GM12878 (cell line): ENCODE results near the gene PRR18. TPM values are rescaled to one million over a fixed set of nuclear protein-coding genes. Genes with fewer than 3 reads are reported as not detected.
A peak's percentile ranks its signal among the peaks of the same experiment; 100 is the strongest.

Experiments used
- ATAC-seq: fragments of 200-7000 bp; cut with Tn5 transposase; 3 replicates; pipeline ENCODE4 v1.9.1; 2020; ENCODE audit warnings: mild to moderate bottlenecking, moderate library complexity
- BruUV-seq: library from RNA; stranded (reverse); fragments of 400-500 nt; replicated peaks from 2 replicates; lab custom pipeline; 2021; lab: Mats Ljungman, UMichigan
- CTCF ChIA-PET: fragments of 300-600 bp; sonication (Branson Sonifier 250); formaldehyde crosslinking; extraction: SDS; loops from one replicate; lab custom pipeline; 2021; ENCODE audit warnings: inconsistent platforms; lab: Yijun Ruan, JAX
- POLR2A ChIA-PET: fragments of 350-600 bp; formaldehyde crosslinking; extraction: SDS; loops from one replicate; lab custom pipeline; 2021; ENCODE audit warnings: inconsistent platforms; lab: Charles Lee
- RAD21 ChIA-PET: fragments of 300-600 bp; sonication (Branson Sonifier 250); formaldehyde crosslinking; loops from one replicate; lab custom pipeline; 2023; ENCODE audit warnings: antibody characterized with exemption; ENCODE audit not compliant: unreplicated experiment; lab: Charles Lee
- SMC1A ChIA-PET: fragments of 300-600 bp; sonication (Branson Sonifier 250); formaldehyde crosslinking; loops from one replicate; lab custom pipeline; 2023; ENCODE audit not compliant: unreplicated experiment, uncharacterized antibody; lab: Charles Lee
- DNase-seq: peaks from one replicate; pipeline ENCODE4 v3.0.0-alpha.2; 2011; ENCODE audit warnings: low read depth, low spot score
- FAIRE-seq: peaks from 3 replicates; lab custom pipeline; 2011; peaks lifted over from hg19 to GRCh38; lab: Jason Lieb, UNC
- H2AFZ ChIP-seq: 2 replicates; pipeline ENCODE4 v1.6.0; 2011; ENCODE audit warnings: low read depth, low read length, control low read depth; ENCODE audit not compliant: control insufficient read depth
- H3K27ac ChIP-seq: 2 replicates; pipeline ENCODE4 v1.5.1; 2011; ENCODE audit warnings: control low read depth; ENCODE audit not compliant: control insufficient read depth, insufficient read depth
- H3K27me3 ChIP-seq, 2 experiments: replicated peaks in 1 of 2; 2 replicates each; pipeline versions ENCODE4 v1.6.0 to v1.6.1; 2011; ENCODE audit warnings: low read length in 1 of 2; ENCODE audit not compliant: control insufficient read depth in 2 of 2, insufficient read depth in 2 of 2
- H3K36me3 ChIP-seq, 2 experiments: 2 replicates each; pipeline ENCODE4 v1.5.1; 2011; ENCODE audit warnings: low read length in 1 of 2; ENCODE audit not compliant: control insufficient read depth in 2 of 2, insufficient read depth in 2 of 2
- H3K4me1 ChIP-seq: 2 replicates; pipeline ENCODE4 v1.6.1; 2011; ENCODE audit warnings: mild to moderate bottlenecking, low read length, moderate library complexity, mixed read lengths; ENCODE audit not compliant: control insufficient read depth, insufficient read depth
- H3K4me2 ChIP-seq: 2 replicates; pipeline ENCODE4 v1.6.0; 2011; ENCODE audit warnings: control low read depth; ENCODE audit not compliant: control insufficient read depth, insufficient read depth
- H3K4me3 ChIP-seq: fragments of 200-600 bp; sonication (generic); 2 replicates; pipeline ENCODE4 v1.5.1; 2016
- H3K79me2 ChIP-seq: 2 replicates; pipeline ENCODE4 v1.6.0; 2011; ENCODE audit warnings: low read length; ENCODE audit not compliant: control insufficient read depth, insufficient read depth
- H3K9ac ChIP-seq: 2 replicates; pipeline ENCODE4 v1.8.0; 2011; ENCODE audit warnings: low read length, control low read depth, mixed read lengths; ENCODE audit not compliant: control insufficient read depth, insufficient read depth
- H3K9me3 ChIP-seq: replicated peaks from 3 replicates; pipeline ENCODE4 v1.5.1; 2011; ENCODE audit warnings: mild to moderate bottlenecking, low read length; ENCODE audit not compliant: control insufficient read depth, insufficient read depth
- H4K20me1 ChIP-seq: 2 replicates; pipeline ENCODE4 v1.6.0; 2011; ENCODE audit not compliant: control insufficient read depth, insufficient read depth
- ATF7 ChIP-seq: fragments of 450-650 bp; IDR thresholded peaks from 2 replicates; pipeline ENCODE4 v1.6.1; 2016; ENCODE audit warnings: low read depth, mild to moderate bottlenecking
- BMI1 ChIP-seq: fragments of 450-650 bp; IDR thresholded peaks from 2 replicates; pipeline ENCODE4 v1.6.1; 2016; ENCODE audit warnings: mild to moderate bottlenecking, moderate library complexity, borderline replicate concordance
- CREB1 ChIP-seq: IDR thresholded peaks from 2 replicates; pipeline ENCODE4 v1.6.1; 2012; ENCODE audit warnings: low read depth, mild to moderate bottlenecking, inconsistent platforms
- CREM ChIP-seq: IDR thresholded peaks from 2 replicates; pipeline ENCODE4 v1.6.1; 2014; ENCODE audit warnings: antibody characterized with exemption, low read depth
- EGR1 ChIP-seq, 2 experiments: IDR thresholded peaks; 1 replicate in 1 of 2; 2 replicates in 1 of 2; pipeline ENCODE4 v1.6.1; 2011 to 2012; ENCODE audit warnings: low read depth in 2 of 2, low read length in 2 of 2, borderline replicate concordance in 1 of 2, mild to moderate bottlenecking in 1 of 2, moderate library complexity in 1 of 2
- ETV6 ChIP-seq, 2 experiments: fragments of 450-650 bp in 1 of 2; IDR thresholded peaks in 1 of 2; conservative IDR thresholded peaks in 1 of 2; 2 replicates each; pipeline ENCODE4 v1.6.1; 2014; ENCODE audit warnings: antibody characterized with exemption in 1 of 2, borderline replicate concordance in 1 of 2, low read depth in 1 of 2, mild to moderate bottlenecking in 1 of 2, moderate library complexity in 1 of 2
- FOXK2 ChIP-seq: fragments of 450-650 bp; IDR thresholded peaks from 2 replicates; pipeline ENCODE4 v1.6.1; 2017; ENCODE audit warnings: mild to moderate bottlenecking, moderate library complexity
- JUND ChIP-seq: IDR thresholded peaks from 2 replicates; pipeline ENCODE4 v1.6.1; 2012; ENCODE audit warnings: low read depth, mild to moderate bottlenecking, low read length, improper control_type of control experiment, moderate library complexity
- MYC ChIP-seq: IDR thresholded peaks from 2 replicates; pipeline ENCODE4 v1.6.1; 2011; ENCODE audit warnings: mild to moderate bottlenecking, low read length, moderate library complexity, inconsistent platforms; ENCODE audit not compliant: insufficient read depth, insufficient replicate concordance, insufficient read length, severe bottlenecking
- PAX8 ChIP-seq: fragments of 450-650 bp; IDR thresholded peaks from 2 replicates; pipeline ENCODE4 v1.6.1; 2017; ENCODE audit warnings: mild to moderate bottlenecking, moderate library complexity
- POU2F2 ChIP-seq: IDR thresholded peaks from 3 replicates; pipeline ENCODE4 v1.6.1; 2011; ENCODE audit warnings: low read depth, mild to moderate bottlenecking, low read length, borderline replicate concordance
- SIX5 ChIP-seq: IDR thresholded peaks from 2 replicates; pipeline ENCODE4 v1.6.1; 2011; ENCODE audit warnings: mild to moderate bottlenecking, low read depth, low read length, moderate library complexity; ENCODE audit not compliant: severe bottlenecking
- SMAD1 ChIP-seq: fragments of 450-650 bp; IDR thresholded peaks from 2 replicates; pipeline ENCODE4 v1.6.1; 2018; ENCODE audit warnings: mild to moderate bottlenecking, low read depth; ENCODE audit not compliant: partially characterized antibody
- SMAD5 ChIP-seq: IDR thresholded peaks from 2 replicates; pipeline ENCODE4 v1.6.1; 2016; ENCODE audit warnings: antibody characterized with exemption, low read depth
- SP1 ChIP-seq: IDR thresholded peaks from one replicate; pipeline ENCODE4 v1.6.1; 2011; ENCODE audit warnings: low read depth, low read length
- SPI1 ChIP-seq: IDR thresholded peaks from 2 replicates; pipeline ENCODE4 v1.6.1; 2011; ENCODE audit warnings: low read depth, mild to moderate bottlenecking, low read length, moderate library complexity, borderline replicate concordance; ENCODE audit not compliant: insufficient read depth
- SRF ChIP-seq, 2 experiments: IDR thresholded peaks; 2 replicates each; pipeline ENCODE4 v1.6.1; 2011; ENCODE audit warnings: low read depth in 2 of 2, low read length in 2 of 2, mild to moderate bottlenecking in 1 of 2, moderate library complexity in 1 of 2
- SUPT20H ChIP-seq: IDR thresholded peaks from 2 replicates; pipeline ENCODE4 v1.6.1; 2011; ENCODE audit warnings: low read depth, mild to moderate bottlenecking, low read length, moderate library complexity, borderline replicate concordance; ENCODE audit not compliant: control insufficient read depth
- TCF7 ChIP-seq: IDR thresholded peaks from 2 replicates; pipeline ENCODE4 v1.6.1; 2014; ENCODE audit warnings: antibody characterized with exemption, borderline replicate concordance
- ZNF622 ChIP-seq: fragments of 450-650 bp; IDR thresholded peaks from 2 replicates; pipeline ENCODE4 v1.6.1; 2017; ENCODE audit warnings: mild to moderate bottlenecking, inconsistent platforms
- WGBS: methylation state at CpG from one replicate; pipeline ENCODE4 v1.1.6; 2016; ENCODE audit warnings: low lambda C conversion rate; ENCODE audit not compliant: insufficient replicate concordance, insufficient coverage; ENCODE audit errors: missing lambda C conversion rate; 5-methylcytosine and 5-hydroxymethylcytosine counted together
- in situ Hi-C: fragments of 300-500 bp; cut with MboI; formaldehyde crosslinking; loops from 9 replicates; pipeline ENCODE4 v1.14.3; 2018; ENCODE audit warnings: mixed read lengths
- intact Hi-C: fragments of 100-400 bp; cut with micrococcal nuclease; formaldehyde crosslinking; loops from one replicate; pipeline ENCODE4 v1.14.2; 2022; ENCODE audit not compliant: unreplicated experiment
- polyA plus RNA-seq, 11 experiments: library from polyadenylated mRNA; depleted of rRNA in 4 of 11; unstranded in 6 of 11; stranded (reverse) in 5 of 11; fragments of >200 nt; fragmentation: Nextera tagmentation in 4 of 11; fragmentation: Illumina TruSeq in 1 of 11; extraction: Ambion mirVana in 4 of 11; extraction: Trizol in 1 of 11; gene quantifications; 1 replicate in 1 of 11; 2 replicates in 10 of 11; pipeline versions ENCODE4 v1.2.1 to v1.2.3, GENCODE V29; 2011 to 2016; ENCODE audit warnings: inconsistent platforms in 2 of 11, missing spikeins in 2 of 11, low read depth in 1 of 11
- total RNA-seq, 4 experiments: library from RNA; depleted of rRNA in 3 of 4; stranded (reverse); fragments of >200 nt in 3 of 4; fragmentation: Illumina TruSeq in 1 of 4; extraction: Trizol in 1 of 4; gene quantifications; 2 replicates each; pipeline versions ENCODE4 v1.2.1 to v1.2.3, GENCODE V29; 2013 to 2021
- TF ChIP-seq, protein P1 (sequence below): IDR thresholded peaks from 2 replicates; pipeline ENCODE4 v1.6.1; 2012; ENCODE audit warnings: low read depth, low read length, improper control_type of control experiment
- TF ChIP-seq, protein P2 (sequence below): fragments of 450-650 bp; IDR thresholded peaks from 2 replicates; pipeline ENCODE4 v1.6.1; 2018; ENCODE audit warnings: mild to moderate bottlenecking, low read depth, moderate library complexity; ENCODE audit not compliant: partially characterized antibody

Gene PRR18
- total and polyA plus RNA-seq, 10 of the 15 experiments (the other 5 are each of a cell fraction or from before 2014, with no cell fraction given): 0.13 to 8.2 (median 1.6) TPM

DNA sequence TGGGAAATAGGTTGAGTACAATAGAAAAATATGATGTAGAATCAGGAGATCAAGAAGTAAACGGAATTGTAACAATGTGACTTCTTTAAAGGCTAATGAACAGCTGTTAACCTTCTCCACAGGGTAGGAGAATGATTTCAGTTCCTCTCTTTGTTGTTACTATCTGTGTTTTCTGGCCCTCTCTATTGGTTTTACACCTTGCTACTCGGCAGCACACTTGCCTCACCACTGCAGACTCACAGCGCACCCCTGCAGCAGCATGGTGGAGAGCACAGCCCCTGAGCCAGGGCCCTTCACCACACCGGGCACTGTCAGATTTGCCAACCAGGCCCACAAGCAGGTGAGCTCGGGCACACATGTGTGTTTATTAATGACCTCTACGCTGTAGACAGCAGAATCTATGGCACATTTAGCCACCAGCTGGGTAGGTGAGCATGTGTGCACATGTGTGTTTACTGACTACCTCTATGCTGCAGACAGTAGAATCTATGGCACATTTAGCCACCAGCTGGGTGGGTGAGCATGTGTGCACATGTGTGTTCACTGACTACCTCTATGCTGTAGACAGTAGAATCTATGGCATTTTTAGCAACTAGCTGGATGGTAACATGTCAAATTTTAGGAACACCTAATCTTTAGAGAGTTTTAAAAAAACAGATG, 17.3 kb upstream of the PRR18 start:
- intact Hi-C loops: no loop called here
- FAIRE-seq: no peak
- Histone ChIP-seq H2AFZ (no peak overlapping the region), H3K79me2 (peaks cover 41% of the 10 kb centered on the region), H3K9me3 (no peaks in the 10 kb centered on the region), H3K4me3 (no peak overlapping the region), H3K27ac (peak overlapping the region; percentile 4; the same call in 1 of the 2 replicates), H3K27me3 (no peaks in the 10 kb centered on the region), H4K20me1 (no peaks in the 10 kb centered on the region), H3K4me1 (peaks cover 11% of the 10 kb centered on the region), H3K36me3 (peaks cover 12 to 32% of the 10 kb centered on the region in 2 experiments), H3K4me2 (peak overlapping the region; percentile 47; the same call in 1 of the 2 replicates), H3K9ac (no peak overlapping the region)
- RAD21 ChIA-PET: interaction anchor here (1.1 to 3.3 kb wide), 8 partner anchors 10 to 75 kb away, joined by 3 to 45 read pairs (median 14); partner anchors contain the start of gene SFT2D1
- peak; percentile 96 for ATAC-seq
- in situ Hi-C loops: no loop called here
- BruUV-seq: no TSS peak
- POLR2A ChIA-PET: interaction anchor here (0.7 to 2.2 kb wide), 11 partner anchors 10 to 56 kb away, joined by 3 to 19 read pairs (median 6); partner anchors contain the start of gene SFT2D1
- SMC1A ChIA-PET: interaction anchor here (0.6 to 3.3 kb wide), 13 partner anchors 11 to 75 kb away, joined by 3 to 41 read pairs (median 6); no protein-coding TSS in a partner anchor
- peak; percentile 43 for DNase-seq
- WGBS: 71% methylated on average over 6 of the region's 6 CpGs
- CTCF ChIA-PET: interaction anchor here (0.6 to 3.3 kb wide), 9 partner anchors 9 to 74 kb away, joined by 3 to 44 read pairs (median 10); partner anchors contain the start of gene SFT2D1
- no peak for TF ChIP-seq BMI1
- TF ChIP-seq CREB1: peak; percentile 35; the same call in 1 of the 2 replicates
- TF ChIP-seq ETV6 (conservative IDR thresholded peaks at IDR 0.05 in 1 of 2, IDR thresholded peaks at IDR 0.05 in 1 of 2; ENCODE audit: borderline replicate concordance in 1 of 2, low read depth in 1 of 2): no peak
- no peak for TF ChIP-seq CREM
- TF ChIP-seq SP1: no peak
- no peak for TF ChIP-seq SUPT20H
- TF ChIP-seq, protein P1, sequence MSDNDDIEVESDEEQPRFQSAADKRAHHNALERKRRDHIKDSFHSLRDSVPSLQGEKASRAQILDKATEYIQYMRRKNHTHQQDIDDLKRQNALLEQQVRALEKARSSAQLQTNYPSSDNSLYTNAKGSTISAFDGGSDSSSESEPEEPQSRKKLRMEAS: no peak
- no peak for TF ChIP-seq EGR1 (IDR thresholded peaks at IDR 0.05; ENCODE audit: borderline replicate concordance in 1 of 2, low read depth in 2 of 2, low read length in 2 of 2)
- TF ChIP-seq MYC: no peak
- TF ChIP-seq PAX8: no peak
- no peak for TF ChIP-seq SIX5
- peak; percentile 49; the same call in 1 of the 3 replicates for TF ChIP-seq POU2F2
- TF ChIP-seq SMAD5: no peak
- peak; percentile 95 for TF ChIP-seq SPI1
- TF ChIP-seq, protein P2, sequence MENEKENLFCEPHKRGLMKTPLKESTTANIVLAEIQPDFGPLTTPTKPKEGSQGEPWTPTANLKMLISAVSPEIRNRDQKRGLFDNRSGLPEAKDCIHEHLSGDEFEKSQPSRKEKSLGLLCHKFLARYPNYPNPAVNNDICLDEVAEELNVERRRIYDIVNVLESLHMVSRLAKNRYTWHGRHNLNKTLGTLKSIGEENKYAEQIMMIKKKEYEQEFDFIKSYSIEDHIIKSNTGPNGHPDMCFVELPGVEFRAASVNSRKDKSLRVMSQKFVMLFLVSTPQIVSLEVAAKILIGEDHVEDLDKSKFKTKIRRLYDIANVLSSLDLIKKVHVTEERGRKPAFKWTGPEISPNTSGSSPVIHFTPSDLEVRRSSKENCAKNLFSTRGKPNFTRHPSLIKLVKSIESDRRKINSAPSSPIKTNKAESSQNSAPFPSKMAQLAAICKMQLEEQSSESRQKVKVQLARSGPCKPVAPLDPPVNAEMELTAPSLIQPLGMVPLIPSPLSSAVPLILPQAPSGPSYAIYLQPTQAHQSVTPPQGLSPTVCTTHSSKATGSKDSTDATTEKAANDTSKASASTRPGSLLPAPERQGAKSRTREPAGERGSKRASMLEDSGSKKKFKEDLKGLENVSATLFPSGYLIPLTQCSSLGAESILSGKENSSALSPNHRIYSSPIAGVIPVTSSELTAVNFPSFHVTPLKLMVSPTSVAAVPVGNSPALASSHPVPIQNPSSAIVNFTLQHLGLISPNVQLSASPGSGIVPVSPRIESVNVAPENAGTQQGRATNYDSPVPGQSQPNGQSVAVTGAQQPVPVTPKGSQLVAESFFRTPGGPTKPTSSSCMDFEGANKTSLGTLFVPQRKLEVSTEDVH: no peak
- TF ChIP-seq SMAD1: no peak
- TF ChIP-seq TCF7: no peak
- no peak for TF ChIP-seq JUND
- no peak for TF ChIP-seq FOXK2
- no peak for TF ChIP-seq ZNF622
- no peak for TF ChIP-seq SRF (IDR thresholded peaks at IDR 0.05; ENCODE audit: low read depth in 2 of 2, low read length in 2 of 2)
- peak; percentile 47 for TF ChIP-seq ATF7
